Spinal cord (tissue), 10 donors: ENCODE measurements around the gene AHI1. TPM values are rescaled to one million over a fixed set of nuclear protein-coding genes. Genes with fewer than 3 reads are reported as not detected.

Source experiments
- DNase-seq, 6 donors: peaks; one replicate each; pipeline versions ENCODE4 v3.0.0 to v3.0.0-alpha.2; 2013 to 2015; ENCODE audit warnings: low spot score in 6 of 6, low read depth in 4 of 6
- H3K27ac ChIP-seq: one replicate; pipeline ENCODE4 v1.5.1; 2013; ENCODE audit warnings: low read depth, low read length, control low read depth
- H3K27me3 ChIP-seq: one replicate; pipeline ENCODE4 v1.6.1; 2013; ENCODE audit warnings: low read length; ENCODE audit not compliant: control insufficient read depth, insufficient read depth
- H3K36me3 ChIP-seq: one replicate; pipeline ENCODE4 v1.6.1; 2013; ENCODE audit warnings: low read length; ENCODE audit not compliant: control insufficient read depth, insufficient read depth
- H3K4me1 ChIP-seq: one replicate; pipeline ENCODE4 v1.6.1; 2013; ENCODE audit warnings: low read length; ENCODE audit not compliant: control insufficient read depth, insufficient read depth
- H3K4me3 ChIP-seq: one replicate; pipeline ENCODE4 v1.5.1; 2013; ENCODE audit warnings: low read depth, low read length, control low read depth
- H3K9me3 ChIP-seq: one replicate; pipeline ENCODE4 v1.6.1; 2013; ENCODE audit warnings: low read length; ENCODE audit not compliant: control insufficient read depth, insufficient read depth
- WGBS: methylation state at CpG from one replicate; pipeline ENCODE4 v1.1.5; 2013; ENCODE audit warnings: missing lambda C conversion rate; ENCODE audit not compliant: insufficient coverage; 5-methylcytosine and 5-hydroxymethylcytosine counted together
- polyA plus RNA-seq, 2 donors: library from polyadenylated mRNA; unstranded; fragments of 120-200 nt; gene quantifications; one replicate each; pipeline ENCODE4 v1.2.1, GENCODE V29; 2013; ENCODE audit not compliant: insufficient read length in 2 of 2
- total RNA-seq, 2 donors: library from RNA; depleted of rRNA in 1 of 2; stranded (reverse); fragments of 120-200 nt in 1 of 2; fragments of >200 nt in 1 of 2; gene quantifications; one replicate each; pipeline versions ENCODE4 v1.2.3 to v1.2.4, GENCODE V29; 2013 to 2014
- donor health status: healthy.

Gene AHI1
- total and polyA plus RNA-seq, 4 donors = 57.7 to 131 (median 85.2) TPM

DNA sequence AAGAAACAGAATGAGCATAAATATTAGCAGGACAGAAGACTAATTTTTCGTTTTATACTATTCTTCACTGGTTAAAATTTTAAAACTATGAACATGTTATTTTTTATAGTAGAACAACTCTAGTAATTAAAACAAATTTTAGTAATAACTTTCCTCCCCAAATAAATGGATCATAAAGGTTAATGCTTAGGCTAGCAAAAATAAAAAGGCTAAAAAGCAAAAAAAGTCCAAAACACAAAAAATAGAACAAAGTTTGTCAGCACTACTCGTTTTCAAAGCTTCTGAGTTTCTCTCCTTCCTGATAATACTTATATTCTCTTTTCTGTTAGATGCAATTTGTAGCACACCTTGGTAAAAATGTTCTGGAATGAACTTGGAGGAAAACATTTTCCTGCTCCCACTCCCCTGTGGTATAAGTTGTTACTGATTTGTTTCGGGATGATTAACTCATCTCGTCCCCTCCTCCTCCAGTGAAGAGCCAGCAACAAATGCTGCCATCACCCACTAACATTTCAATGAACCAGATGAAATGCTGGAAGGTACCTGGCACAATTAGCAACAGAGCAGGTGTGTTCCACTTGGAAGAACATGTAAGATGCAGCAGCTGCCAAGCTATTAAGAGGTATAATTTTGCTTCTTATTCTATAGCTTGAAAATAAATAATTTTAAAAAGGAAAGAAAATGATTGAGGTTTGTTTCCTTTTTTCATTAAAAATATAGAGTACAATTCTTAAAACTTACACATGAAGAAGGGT lies 185.9 kb downstream of the AHI1 start:
- Histone ChIP-seq H3K9me3 (no peaks in the 10 kb centered on the region), H3K27me3 (no peaks in the 10 kb centered on the region), H3K4me1 (no peaks in the 10 kb centered on the region), H3K36me3 (no peaks in the 10 kb centered on the region), H3K4me3 (no peak overlapping the region), H3K27ac (no peak overlapping the region)
- no CpG with 5 or more reads among the region's 4 CpGs for WGBS
- DNase-seq = peak in 1 of 6 donors; percentile 32

DNA sequence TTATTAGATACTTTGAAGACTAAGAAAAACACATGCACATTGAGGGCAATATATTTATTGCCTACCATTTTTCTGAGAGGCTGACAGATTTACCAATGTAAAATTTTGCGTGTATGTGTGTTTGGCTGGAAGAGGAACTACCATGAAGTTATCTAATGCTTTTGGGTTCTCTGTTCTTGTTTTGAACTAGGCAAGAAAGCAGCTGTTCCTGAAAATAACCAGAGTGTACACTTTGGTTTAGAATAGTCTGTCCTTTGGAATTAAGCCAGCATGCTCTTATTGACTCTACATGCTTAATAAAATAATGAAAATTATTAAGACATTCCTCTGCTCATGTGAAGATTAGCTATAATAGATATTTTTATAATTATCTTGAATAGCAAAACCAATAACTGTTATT lies 187.2 kb downstream of the AHI1 start:
- no peak for DNase-seq
- no peak overlapping the region for H3K4me3 ChIP-seq
- H3K27ac ChIP-seq = no peak overlapping the region
- H3K36me3 ChIP-seq = no peaks in the 10 kb centered on the region
- WGBS = 100% methylated on average over 1 of the region's 1 CpG
- H3K4me1 ChIP-seq = no peaks in the 10 kb centered on the region
- no peaks in the 10 kb centered on the region for H3K9me3 ChIP-seq
- no peaks in the 10 kb centered on the region for H3K27me3 ChIP-seq

DNA sequence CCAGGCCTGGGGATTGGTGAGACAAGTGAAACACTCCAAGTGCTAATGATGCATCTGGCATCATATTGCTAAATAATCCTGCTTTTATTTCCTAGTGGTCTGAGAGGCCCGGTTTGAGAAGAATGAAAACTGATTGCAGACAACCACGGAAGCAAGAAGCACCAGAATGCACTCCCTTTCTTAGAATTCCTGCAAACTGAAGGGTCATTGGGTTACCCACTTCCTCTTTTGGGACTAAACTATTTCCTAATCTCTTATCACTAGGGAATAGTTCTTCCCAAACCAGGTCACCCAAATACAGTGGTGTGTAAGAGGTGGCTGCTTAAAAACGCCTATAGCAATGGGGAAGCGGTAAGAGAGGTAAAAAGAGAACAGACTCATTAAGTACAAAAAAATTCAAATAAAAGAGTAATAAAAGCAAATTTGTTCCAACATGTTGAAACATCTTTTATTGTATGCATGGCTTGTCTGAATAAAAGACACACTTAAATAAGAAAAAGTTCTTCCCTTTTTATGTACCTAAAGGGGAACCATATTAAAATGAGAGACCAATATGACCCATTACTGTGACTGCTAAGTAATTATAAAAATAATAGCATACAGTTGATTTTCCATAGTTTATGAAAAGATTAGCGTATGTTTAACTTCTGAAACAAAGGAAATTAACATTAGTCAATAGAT lies 190.7 kb downstream of the AHI1 start:
- Histone ChIP-seq H3K4me1 (no peaks in the 10 kb centered on the region), H3K36me3 (no peaks in the 10 kb centered on the region), H3K27ac (no peak overlapping the region), H3K27me3 (no peaks in the 10 kb centered on the region), H3K4me3 (no peak overlapping the region), H3K9me3 (no peaks in the 10 kb centered on the region)
- DNase-seq = no peak
- WGBS = 92% methylated on average over 2 of the region's 5 CpGs

DNA sequence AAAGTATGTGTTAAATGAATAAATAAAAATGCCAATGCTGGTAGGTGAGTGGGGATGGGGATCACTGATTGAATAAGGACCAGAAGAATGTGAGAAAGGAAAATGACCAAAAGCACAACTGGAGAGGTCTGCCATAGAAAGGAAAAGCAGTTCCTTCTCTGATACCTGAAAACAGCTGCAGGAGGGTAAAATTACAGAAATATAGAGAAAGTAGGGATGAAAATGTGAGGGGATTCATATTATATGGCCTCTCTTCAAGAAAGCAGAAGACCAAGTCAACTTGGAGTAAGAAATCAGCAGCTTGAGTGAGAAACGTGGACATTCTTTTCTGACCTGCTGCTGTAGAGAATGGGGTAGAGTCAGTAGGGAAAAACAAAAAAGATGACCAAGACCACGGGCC lies 191.4 kb downstream of the AHI1 start:
- Histone ChIP-seq H3K27ac (no peak overlapping the region), H3K4me3 (no peak overlapping the region), H3K9me3 (no peaks in the 10 kb centered on the region), H3K36me3 (no peaks in the 10 kb centered on the region), H3K27me3 (no peaks in the 10 kb centered on the region), H3K4me1 (no peaks in the 10 kb centered on the region)
- 100% methylated on average over 1 of the region's 2 CpGs for WGBS
- no peak for DNase-seq

DNA sequence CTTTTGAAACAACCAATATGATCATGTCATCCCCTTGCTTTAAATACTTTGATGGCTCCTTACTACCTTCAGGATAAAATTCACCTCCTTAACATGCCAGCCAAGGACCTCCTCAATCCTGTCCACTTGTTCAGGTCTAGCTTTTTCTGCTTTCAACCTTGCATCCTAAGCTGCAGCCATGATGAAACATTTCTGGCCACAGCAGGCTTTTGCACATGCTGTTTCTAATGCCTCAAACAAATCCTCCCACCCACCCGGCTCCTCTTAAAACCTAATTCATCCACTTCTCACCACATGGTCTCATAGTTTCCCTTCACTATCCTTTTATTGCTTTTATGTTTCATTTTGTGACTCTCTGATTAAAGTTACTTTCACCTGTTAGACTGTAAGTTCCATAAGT lies 191.9 kb downstream of the AHI1 start:
- H3K4me1 ChIP-seq = no peaks in the 10 kb centered on the region
- H3K4me3 ChIP-seq = no peak overlapping the region
- no peak overlapping the region for H3K27ac ChIP-seq
- H3K9me3 ChIP-seq = no peaks in the 10 kb centered on the region
- no CpG with 5 or more reads among the region's 1 CpG for WGBS
- DNase-seq = no peak
- no peaks in the 10 kb centered on the region for H3K27me3 ChIP-seq
- no peaks in the 10 kb centered on the region for H3K36me3 ChIP-seq

DNA sequence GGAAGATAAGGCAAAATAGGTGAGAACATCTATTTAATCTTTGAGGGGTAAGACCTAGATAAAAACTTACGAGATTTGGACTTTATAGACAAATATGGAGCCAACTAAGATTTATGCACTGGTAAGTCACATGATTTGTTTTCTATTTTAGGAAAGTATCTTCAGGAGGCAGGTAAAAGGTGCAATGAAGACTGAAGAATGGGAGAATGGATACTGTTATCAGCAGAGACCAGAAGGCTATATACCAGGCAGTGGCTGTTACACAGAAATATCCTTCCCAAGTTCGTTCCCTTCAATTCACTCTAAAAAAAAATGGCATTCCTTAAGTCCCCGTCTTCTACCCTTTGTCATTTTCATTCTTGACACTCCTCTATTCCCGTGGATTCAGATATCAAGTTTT lies 192.7 kb downstream of the AHI1 start:
- no peak overlapping the region for H3K27ac ChIP-seq
- H3K4me1 ChIP-seq = no peaks in the 10 kb centered on the region
- H3K9me3 ChIP-seq = no peaks in the 10 kb centered on the region
- no peak for DNase-seq
- no peaks in the 10 kb centered on the region for H3K27me3 ChIP-seq
- no peaks in the 10 kb centered on the region for H3K36me3 ChIP-seq
- WGBS = 100% methylated on average over 3 of the region's 4 CpGs
- no peak overlapping the region for H3K4me3 ChIP-seq

DNA sequence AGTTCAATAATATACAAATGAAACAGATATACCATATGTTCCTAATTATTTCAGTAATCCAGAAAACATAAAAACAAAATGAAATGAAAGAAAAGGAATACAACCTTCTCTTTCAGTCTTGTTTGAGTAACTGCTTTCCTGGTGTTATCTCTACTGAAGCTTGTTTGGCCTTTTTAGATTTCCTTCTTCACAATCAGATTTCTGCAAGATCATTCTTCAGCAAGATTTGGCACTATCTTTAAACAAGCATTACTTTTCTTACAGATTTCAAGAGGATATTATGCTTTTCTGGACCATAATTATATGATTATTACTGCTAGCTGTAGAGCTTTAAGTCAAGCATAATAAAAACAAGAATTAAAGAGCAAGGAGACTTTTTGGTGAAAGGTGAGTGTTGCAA lies 196.2 kb downstream of the AHI1 start:
- Histone ChIP-seq H3K36me3 (no peaks in the 10 kb centered on the region), H3K27me3 (no peaks in the 10 kb centered on the region), H3K9me3 (no peaks in the 10 kb centered on the region), H3K4me1 (no peaks in the 10 kb centered on the region), H3K27ac (no peak overlapping the region), H3K4me3 (no peak overlapping the region)
- DNase-seq = no peak

DNA sequence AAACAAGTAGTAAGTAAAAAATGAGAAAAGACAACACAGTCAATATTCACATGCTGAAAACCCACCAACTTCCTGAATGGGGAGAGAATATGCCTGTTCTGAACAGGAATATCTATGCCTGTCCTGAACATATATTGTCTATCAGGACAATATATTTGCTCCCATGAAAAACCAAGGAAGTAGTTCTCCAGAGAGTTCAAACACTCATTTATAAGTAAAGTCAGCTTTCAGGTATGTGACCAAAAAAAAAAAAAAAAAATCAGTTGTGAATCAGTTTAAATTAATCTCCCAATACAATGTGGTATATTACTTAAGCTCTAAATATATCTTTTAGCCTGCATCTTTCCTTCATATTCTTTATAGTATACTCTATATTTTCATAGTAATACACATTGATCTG lies 197.0 kb downstream of the AHI1 start:
- Histone ChIP-seq H3K4me3 (no peak overlapping the region), H3K9me3 (no peaks in the 10 kb centered on the region), H3K27me3 (no peaks in the 10 kb centered on the region), H3K36me3 (no peaks in the 10 kb centered on the region), H3K4me1 (no peaks in the 10 kb centered on the region), H3K27ac (no peak overlapping the region)
- DNase-seq = no peak

DNA sequence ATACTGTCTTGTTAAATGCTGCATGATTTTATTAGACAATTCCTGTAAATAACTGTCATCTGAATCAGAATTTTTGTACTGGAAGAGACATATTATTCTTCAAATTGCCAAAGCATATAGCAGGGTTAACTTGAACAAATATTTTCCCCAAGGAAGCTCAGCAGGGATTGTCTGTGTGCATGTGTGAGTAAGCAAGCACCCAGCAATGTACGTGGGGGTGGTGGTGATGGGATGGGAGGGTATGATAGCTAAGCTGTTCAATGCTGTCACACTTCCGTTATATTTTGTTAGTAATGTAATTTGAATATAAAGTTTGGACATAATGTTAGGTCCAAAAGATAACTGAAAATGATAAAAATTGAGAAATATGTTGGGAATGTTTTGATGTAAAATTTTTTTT lies 198.3 kb downstream of the AHI1 start:
- Histone ChIP-seq H3K4me1 (no peaks in the 10 kb centered on the region), H3K9me3 (peaks cover 2% of the 10 kb centered on the region), H3K27ac (no peak overlapping the region), H3K27me3 (no peaks in the 10 kb centered on the region), H3K36me3 (no peaks in the 10 kb centered on the region), H3K4me3 (no peak overlapping the region)
- DNase-seq = no peak
- 85% methylated on average over 2 of the region's 2 CpGs for WGBS

DNA sequence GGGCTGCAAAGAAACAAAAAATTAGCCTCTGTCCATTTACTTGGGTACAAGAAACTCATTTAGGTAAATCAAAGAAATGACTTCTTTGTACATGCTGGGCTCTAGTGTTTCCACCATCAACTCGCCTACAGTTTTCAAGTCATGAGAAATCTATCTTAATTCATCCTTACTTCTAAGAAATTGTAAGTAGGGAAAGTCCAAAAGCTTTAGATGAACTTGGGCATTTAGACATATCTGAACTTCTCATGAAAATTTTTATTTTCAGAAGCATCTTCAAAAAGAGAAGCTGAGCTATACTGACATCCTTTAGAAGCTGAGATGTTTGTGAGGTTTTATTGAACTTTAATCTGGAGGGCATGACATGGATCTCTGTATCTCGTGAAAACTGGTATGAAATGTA lies 199.1 kb downstream of the AHI1 start:
- Histone ChIP-seq H3K4me1 (no peaks in the 10 kb centered on the region), H3K27ac (no peak overlapping the region), H3K27me3 (no peaks in the 10 kb centered on the region), H3K36me3 (no peaks in the 10 kb centered on the region), H3K4me3 (no peak overlapping the region), H3K9me3 (peaks cover 2% of the 10 kb centered on the region)
- WGBS = no CpG with 5 or more reads among the region's 2 CpGs
- DNase-seq = no peak
